Activated B cell treated with CpG ODN at 0.5 μM for 24 hours (primary cell): ENCODE data around the gene LRRC4C. TPM values are rescaled to one million over a fixed set of nuclear protein-coding genes. Genes with fewer than 3 reads are reported as not detected.

Experiments used
- ATAC-seq: fragments of 200-7000 bp; cut with Tn5 transposase; one replicate; pipeline ENCODE4 v1.10.0; 2021; ENCODE audit warnings: low read depth, mild to moderate bottlenecking, moderate library complexity
- CTCF ChIA-PET: fragments of 350-600 bp; sonication (Branson Sonifier 250); formaldehyde crosslinking; loops from one replicate; lab custom pipeline; 2021; ENCODE audit warnings: antibody characterized with exemption; lab: Charles Lee
- POLR2A ChIA-PET: fragments of 350-600 bp; sonication (Branson Sonifier 250); formaldehyde crosslinking; loops from one replicate; lab custom pipeline; 2021; ENCODE audit warnings: antibody characterized with exemption; lab: Charles Lee
- DNase-seq: peaks from one replicate; pipeline ENCODE4 v3.0.0; 2022
- H3K27ac Mint-ChIP-seq: one replicate; pipeline ENCODE4 v1.8.0; 2020; ENCODE audit warnings: mixed read lengths
- H3K27me3 Mint-ChIP-seq: one replicate; pipeline ENCODE4 v1.8.0; 2021; ENCODE audit warnings: mixed read lengths
- H3K36me3 Mint-ChIP-seq: one replicate; pipeline ENCODE4 v1.8.0; 2021; ENCODE audit warnings: low read depth, mixed read lengths
- H3K4me1 Mint-ChIP-seq: one replicate; pipeline ENCODE4 v1.8.0; 2021; ENCODE audit warnings: mixed read lengths
- H3K4me3 Mint-ChIP-seq: one replicate; pipeline ENCODE4 v1.8.0; 2020; ENCODE audit warnings: mild to moderate bottlenecking, mixed read lengths
- H3K9me3 Mint-ChIP-seq: one replicate; pipeline ENCODE4 v1.8.0; 2020; ENCODE audit warnings: mixed read lengths
- intact Hi-C: fragments of 100-400 bp; cut with micrococcal nuclease; formaldehyde crosslinking; loops from one replicate; pipeline ENCODE4 v1.15.1; 2024
- total RNA-seq: library from RNA; stranded (reverse); gene quantifications from 2 replicates; pipeline ENCODE4 v1.2.3, GENCODE V29; 2022
- TF ChIP-seq, protein P1 (sequence below): fragments of 200-600 bp; IDR thresholded peaks from one replicate; pipeline ENCODE4 v1.8.0; 2022; ENCODE audit warnings: antibody characterized with exemption, mild to moderate bottlenecking

The LRRC4C gene
- total RNA-seq, 1 donor from 2014 or later = not detected

DNA sequence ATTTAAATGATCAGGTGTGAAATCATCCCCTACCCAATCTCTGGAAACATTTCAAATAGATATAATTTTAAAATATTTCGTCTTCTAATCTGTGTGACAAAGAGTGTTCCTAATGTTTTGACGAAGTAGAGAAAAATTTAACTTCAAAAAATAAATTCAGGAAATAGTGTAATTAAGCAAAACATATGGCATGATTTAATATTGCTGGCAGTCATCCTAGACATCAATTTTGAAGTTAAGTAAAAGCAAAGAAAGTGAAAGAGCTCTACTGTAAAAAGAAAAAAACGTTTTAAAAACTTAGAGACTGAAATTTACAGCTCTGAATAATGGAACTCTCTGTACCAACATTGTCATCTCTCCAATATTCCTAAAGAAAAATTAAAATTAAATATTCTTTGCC, 1062.3 kb downstream of the LRRC4C start:
- CTCF ChIA-PET = no interaction called here
- POLR2A ChIA-PET = no interaction called here

DNA sequence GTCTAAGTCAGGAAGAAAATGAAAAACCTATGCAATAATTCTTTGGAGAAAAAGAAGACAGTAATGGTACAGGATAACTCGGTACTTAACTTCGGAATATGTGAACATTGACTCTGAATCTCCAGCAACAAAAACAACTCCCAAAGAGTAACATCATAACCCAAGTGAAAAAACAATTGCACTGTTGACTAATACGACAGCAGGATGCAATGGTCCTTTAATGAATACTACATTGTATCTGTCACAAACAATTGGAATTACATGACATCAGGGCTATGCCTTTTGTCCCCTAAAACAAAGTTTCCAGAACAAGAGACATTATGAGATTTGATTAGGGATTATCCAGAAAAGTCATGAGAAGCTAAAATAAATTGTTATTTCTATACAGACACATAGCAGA, 1065.9 kb downstream of the LRRC4C start:
- ATAC-seq (no peak), DNase-seq (no peak)
- Mint-ChIP-seq H3K9me3 (no peaks in the 10 kb centered on the region), H3K4me3 (no peak overlapping the region), H3K27me3 (no peaks in the 10 kb centered on the region), H3K27ac (no peak overlapping the region), H3K36me3 (no peaks in the 10 kb centered on the region), H3K4me1 (no peaks in the 10 kb centered on the region)
- CTCF ChIA-PET = no interaction called here
- intact Hi-C loops = no loop called here
- POLR2A ChIA-PET = no interaction called here
- TF ChIP-seq, protein P1, sequence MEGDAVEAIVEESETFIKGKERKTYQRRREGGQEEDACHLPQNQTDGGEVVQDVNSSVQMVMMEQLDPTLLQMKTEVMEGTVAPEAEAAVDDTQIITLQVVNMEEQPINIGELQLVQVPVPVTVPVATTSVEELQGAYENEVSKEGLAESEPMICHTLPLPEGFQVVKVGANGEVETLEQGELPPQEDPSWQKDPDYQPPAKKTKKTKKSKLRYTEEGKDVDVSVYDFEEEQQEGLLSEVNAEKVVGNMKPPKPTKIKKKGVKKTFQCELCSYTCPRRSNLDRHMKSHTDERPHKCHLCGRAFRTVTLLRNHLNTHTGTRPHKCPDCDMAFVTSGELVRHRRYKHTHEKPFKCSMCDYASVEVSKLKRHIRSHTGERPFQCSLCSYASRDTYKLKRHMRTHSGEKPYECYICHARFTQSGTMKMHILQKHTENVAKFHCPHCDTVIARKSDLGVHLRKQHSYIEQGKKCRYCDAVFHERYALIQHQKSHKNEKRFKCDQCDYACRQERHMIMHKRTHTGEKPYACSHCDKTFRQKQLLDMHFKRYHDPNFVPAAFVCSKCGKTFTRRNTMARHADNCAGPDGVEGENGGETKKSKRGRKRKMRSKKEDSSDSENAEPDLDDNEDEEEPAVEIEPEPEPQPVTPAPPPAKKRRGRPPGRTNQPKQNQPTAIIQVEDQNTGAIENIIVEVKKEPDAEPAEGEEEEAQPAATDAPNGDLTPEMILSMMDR = no peak

More for the DNA sequence above, 1062.3 kb downstream of the LRRC4C start:
- Mint-ChIP-seq H3K36me3 (no peaks in the 10 kb centered on the region), H3K4me3 (no peak overlapping the region), H3K4me1 (no peaks in the 10 kb centered on the region), H3K9me3 (peaks cover 2% of the 10 kb centered on the region), H3K27me3 (no peaks in the 10 kb centered on the region), H3K27ac (no peak overlapping the region)
- ATAC-seq (no peak), DNase-seq (no peak)
- intact Hi-C loops = no loop called here
- TF ChIP-seq, protein P1 = no peak

DNA sequence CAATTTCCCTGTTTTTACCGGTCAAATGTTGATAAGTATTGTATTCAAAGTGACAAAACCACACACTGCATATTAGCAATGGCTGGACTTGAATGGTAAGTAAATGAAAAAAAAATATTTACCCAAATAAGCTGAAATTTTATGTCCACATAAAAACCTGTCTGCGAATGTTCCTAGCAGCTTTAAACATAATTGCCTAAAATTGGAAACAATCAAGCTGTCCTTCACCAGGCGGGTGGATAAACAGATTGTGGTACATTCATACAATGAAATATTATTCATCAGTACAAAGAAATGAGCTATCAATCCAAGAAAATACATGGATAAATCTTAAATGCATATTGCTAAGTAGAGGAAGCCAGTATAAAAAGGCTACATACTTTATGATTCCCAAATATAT, 1067.8 kb downstream of the LRRC4C start:
- intact Hi-C loops = no loop called here
- H3K9me3 Mint-ChIP-seq = no peaks in the 10 kb centered on the region
- ATAC-seq = no peak
- no peaks in the 10 kb centered on the region for H3K27me3 Mint-ChIP-seq
- H3K4me3 Mint-ChIP-seq = no peak overlapping the region
- CTCF ChIA-PET = no interaction called here
- POLR2A ChIA-PET = no interaction called here
- no peaks in the 10 kb centered on the region for H3K36me3 Mint-ChIP-seq
- no peaks in the 10 kb centered on the region for H3K4me1 Mint-ChIP-seq
- no peak overlapping the region for H3K27ac Mint-ChIP-seq
- no peak for DNase-seq
- TF ChIP-seq, protein P1 = no peak

DNA sequence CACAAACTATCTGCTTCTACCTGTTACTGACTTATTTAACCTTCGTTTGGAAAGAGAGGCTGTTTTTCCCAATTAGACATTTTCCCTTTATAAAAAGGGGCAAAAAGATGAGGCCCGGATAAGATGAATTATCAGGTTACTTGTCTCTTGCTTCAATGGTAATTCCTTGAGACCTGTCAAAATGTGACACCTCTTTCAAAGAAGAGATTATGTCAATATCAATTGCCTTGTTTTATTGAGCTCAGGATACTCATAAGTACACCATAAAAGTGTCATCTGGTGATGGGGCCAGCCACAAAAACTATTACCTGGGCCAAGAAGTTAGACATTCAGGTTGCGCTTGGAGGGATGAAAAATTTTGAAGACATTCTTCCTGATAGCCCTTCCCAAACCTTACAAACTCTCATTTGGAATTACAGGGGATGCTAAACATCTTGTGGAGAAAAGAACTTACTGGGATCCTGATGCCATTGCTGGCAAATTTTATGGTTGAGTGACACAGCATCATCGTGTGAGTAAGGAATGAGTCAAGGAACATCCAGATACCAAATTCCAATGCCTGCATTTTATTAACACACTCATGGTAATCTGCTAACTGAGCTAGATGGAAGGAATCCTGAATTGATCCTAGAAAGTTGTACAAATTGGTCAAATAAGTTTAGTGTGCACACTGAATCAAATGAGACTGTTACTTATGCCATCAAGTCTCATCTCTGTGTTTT, 1071.2 kb downstream of the LRRC4C start:
- ATAC-seq = no peak
- DNase-seq = no peak
- POLR2A ChIA-PET = no interaction called here

DNA sequence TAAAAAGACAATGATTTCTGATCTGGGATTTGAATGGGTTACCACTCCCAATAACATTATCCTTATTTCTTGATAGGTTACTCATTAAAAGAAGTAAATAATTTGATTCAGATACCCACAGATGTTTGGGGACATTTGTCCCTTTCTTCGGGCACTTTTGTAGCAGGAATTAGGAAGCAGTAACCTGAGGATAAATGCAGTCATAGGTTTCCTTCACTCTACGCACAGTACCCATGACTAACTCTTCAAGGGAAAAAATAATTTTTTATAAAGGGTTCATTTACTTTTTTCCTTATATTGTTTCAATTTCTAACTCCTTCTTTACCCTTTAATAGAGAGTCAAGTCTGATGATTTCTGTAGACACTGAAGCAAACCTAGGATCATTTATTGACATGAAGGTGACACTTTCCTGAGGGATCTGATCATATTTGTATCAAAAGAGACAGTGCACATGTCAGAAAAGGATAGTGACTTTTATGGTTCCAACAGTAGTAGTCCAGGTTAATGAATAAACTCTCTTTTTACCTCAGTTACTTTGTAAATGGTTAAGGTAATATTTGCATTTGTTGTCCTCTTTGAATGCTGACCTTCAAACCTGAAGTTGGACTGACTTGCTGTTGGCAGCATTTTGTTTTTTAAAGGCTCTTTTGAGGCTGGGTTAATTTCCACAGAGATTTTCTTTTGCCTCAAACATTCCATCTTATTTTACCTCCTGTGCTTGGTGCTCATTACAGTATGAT, 1072.0 kb downstream of the LRRC4C start:
- ChIA-PET CTCF (no interaction called here), POLR2A (no interaction called here)
- Mint-ChIP-seq H3K9me3 (peaks cover 4% of the 10 kb centered on the region), H3K4me1 (no peaks in the 10 kb centered on the region), H3K27me3 (no peaks in the 10 kb centered on the region), H3K36me3 (no peaks in the 10 kb centered on the region), H3K4me3 (no peak overlapping the region), H3K27ac (no peak overlapping the region)
- ATAC-seq = no peak
- no peak for DNase-seq
- intact Hi-C loops = no loop called here
- TF ChIP-seq, protein P1 = no peak

More for the DNA sequence above, 1071.2 kb downstream of the LRRC4C start:
- CTCF ChIA-PET = no interaction called here
- no peak overlapping the region for H3K27ac Mint-ChIP-seq
- no peak overlapping the region for H3K4me3 Mint-ChIP-seq
- intact Hi-C loops = no loop called here
- H3K27me3 Mint-ChIP-seq = no peaks in the 10 kb centered on the region
- H3K9me3 Mint-ChIP-seq = peaks cover 4% of the 10 kb centered on the region
- H3K36me3 Mint-ChIP-seq = no peaks in the 10 kb centered on the region
- no peaks in the 10 kb centered on the region for H3K4me1 Mint-ChIP-seq
- TF ChIP-seq, protein P1 = no peak
